Spleen (tissue), 11 donors: Measurements from ENCODE around the gene RASEF. TPM values are rescaled to one million over a fixed set of nuclear protein-coding genes. Genes with fewer than 3 reads are reported as not detected.
"Not testable (repeated sequence)": the region's sequence is repeated elsewhere in the genome, so short reads cannot be mapped to it uniquely, and the experiment has no call there.

Experiments
- DNase-seq: peaks from one replicate; pipeline ENCODE4 v3.0.0-alpha.2; 2020
- H3K27ac ChIP-seq, 8 donors: fragments of 200-600 bp; sonication (generic) in 7 of 8; 1 replicate in 4 of 8; 2 replicates in 4 of 8; pipeline versions ENCODE4 v1.5.0 to v1.8.0; 2016 to 2021; ENCODE audit warnings: inconsistent platforms in 4 of 8, mild to moderate bottlenecking in 4 of 8, moderate library complexity in 1 of 8
- H3K27me3 ChIP-seq, 7 donors: fragments of 200-600 bp; sonication (generic) in 6 of 7; replicated peaks in 1 of 7; 1 replicate in 4 of 7; 2 replicates in 3 of 7; pipeline versions ENCODE4 v1.5.0 to v1.8.0; 2016 to 2021; ENCODE audit warnings: inconsistent platforms in 3 of 7, mild to moderate bottlenecking in 1 of 7
- H3K36me3 ChIP-seq, 6 donors: fragments of 200-600 bp; sonication (generic) in 5 of 6; 1 replicate in 4 of 6; 2 replicates in 2 of 6; pipeline versions ENCODE4 v1.5.0 to v1.8.0; 2016 to 2021; ENCODE audit warnings: inconsistent platforms in 2 of 6
- H3K4me1 ChIP-seq, 6 donors: fragments of 200-600 bp; sonication (generic) in 5 of 6; 1 replicate in 3 of 6; 2 replicates in 3 of 6; pipeline versions ENCODE4 v1.5.0 to v1.8.0; 2016 to 2021; ENCODE audit warnings: inconsistent platforms in 3 of 6
- H3K4me3 ChIP-seq, 8 donors: fragments of 200-600 bp; sonication (generic) in 7 of 8; 1 replicate in 4 of 8; 2 replicates in 4 of 8; pipeline versions ENCODE4 v1.5.0 to v1.8.0; 2016 to 2021; ENCODE audit warnings: inconsistent platforms in 4 of 8, mild to moderate bottlenecking in 4 of 8, moderate library complexity in 2 of 8
- H3K9me3 ChIP-seq, 8 donors: fragments of 200-600 bp; sonication (generic) in 7 of 8; 1 replicate in 4 of 8; 2 replicates in 4 of 8; pipeline versions ENCODE4 v1.5.0 to v1.8.0; 2016 to 2021; ENCODE audit warnings: inconsistent platforms in 4 of 8
- CTCF ChIP-seq, 11 experiments: fragments of 200-600 bp in 7 of 11; fragments of 450-650 bp in 4 of 11; sonication (generic) in 4 of 11; IDR thresholded peaks in 8 of 11; conservative IDR thresholded peaks in 3 of 11; 1 replicate in 7 of 11; 2 replicates in 4 of 11; pipeline versions ENCODE4 v1.4.0 to v1.8.0; 2016 to 2021; ENCODE audit warnings: antibody characterized with exemption in 11 of 11, inconsistent platforms in 4 of 11, mild to moderate bottlenecking in 1 of 11
- POLR2A ChIP-seq, 3 donors: fragments of 450-650 bp; IDR thresholded peaks; one replicate each; pipeline ENCODE4 v1.5.1; 2017; ENCODE audit warnings: antibody characterized with exemption in 3 of 3, mild to moderate bottlenecking in 1 of 3
- POLR2AphosphoS5 ChIP-seq, 3 donors: sonication (generic); formaldehyde crosslinking; IDR thresholded peaks; one replicate each; pipeline ENCODE4 v1.5.1; 2017; ENCODE audit warnings: antibody characterized with exemption in 3 of 3
- WGBS, 5 donors: extraction: QIAGEN DNeasy Blood & Tissue Kit in 3 of 5; methylation state at CpG; one replicate each; pipeline versions ENCODE4 v1.1.5 to v1.1.7; 2013 to 2018; 5-methylcytosine and 5-hydroxymethylcytosine counted together
- intact Hi-C: fragments of 100-400 bp; cut with DNase I; formaldehyde crosslinking; loops from one replicate; pipeline ENCODE4 v1.15.0; 2023; ENCODE audit warnings: low total_unique reads
- polyA plus RNA-seq, 3 donors: library from polyadenylated mRNA; stranded (reverse); fragments of 200-250 nt; gene quantifications; one replicate each; pipeline ENCODE4 v1.2.1, GENCODE V29; 2013
- total RNA-seq, 7 donors: library from RNA; depleted of rRNA in 3 of 7; stranded (reverse); fragments of >200 nt in 3 of 7; fragmentation: NEBNext Ultra II Directional in 4 of 7; extraction: Animal tissue kit (Norgen Biotek cat#: 25700) in 4 of 7; gene quantifications; one replicate each; pipeline versions ENCODE4 v1.1.0 to v1.2.1, GENCODE V29; 2016 to 2021
- donor health status: healthy with polysubstance abuse.
- donor health status: DM: no; HTN: no; CAD: no; lungs with moderate emphysema.
- donor health status: DM: no; HTN: no; CAD: no.
- donor health status: Bipolar disorder and iron deficiency.
- donor health status: healthy.
- donor health status: DM: no; HTN: no; CAD: no.
- donor health status: DM: yes; HTN: yes; CAD: no.

The RASEF gene
- total and polyA plus RNA-seq, 10 donors = 0.04 to 0.72 (median 0.21) TPM

GRCh38 chr9:83081010-83081409 is 18.1 kb upstream of the RASEF start:
- Histone ChIP-seq H3K27ac (no peak overlapping the region), H3K4me1 (no peaks in the 10 kb centered on the region), H3K4me3 (no peak overlapping the region), H3K27me3 (no peaks in the 10 kb centered on the region), H3K9me3 (no peaks in the 10 kb centered on the region), H3K36me3 (no peaks in the 10 kb centered on the region)
- WGBS, 5 donors = 73 to 88% (median 77%) methylated on average over 3 of the region's 3 CpGs
- intact Hi-C loops = no loop called here
- TF ChIP-seq CTCF (IDR thresholded peaks at IDR 0.05 in 8 of 11, conservative IDR thresholded peaks at IDR 0.05 in 3 of 11) (no peak), POLR2AphosphoS5 (IDR thresholded peaks at IDR 0.05) (no peak)
- no peak for DNase-seq

- H3K27ac ChIP-seq, H3K36me3 ChIP-seq, intact Hi-C loops, DNase-seq, H3K27me3 ChIP-seq, H3K9me3 ChIP-seq, H3K4me3 ChIP-seq, H3K4me1 ChIP-seq: not testable (repeated sequence)
- 87 to 95% (median 92%) methylated on average over 7 of the region's 7 CpGs for WGBS, 5 donors
These were observed 13.0 kb upstream of the RASEF start for GRCh38 chr9:83075932-83076331.

GRCh38 chr9:83072498-83072897 is 9.6 kb upstream of the RASEF start:
- H3K9me3 ChIP-seq, DNase-seq, H3K36me3 ChIP-seq, H3K27me3 ChIP-seq, H3K4me1 ChIP-seq, H3K27ac ChIP-seq, intact Hi-C loops, H3K4me3 ChIP-seq: not testable (repeated sequence)

GRCh38 chr9:83071626-83072025 is 8.7 kb upstream of the RASEF start:
- H3K27me3 ChIP-seq = peaks cover 0 to 13% (median 0%) of the 10 kb centered on the region in 7 donors
- no peak overlapping the region for H3K4me3 ChIP-seq
- H3K36me3 ChIP-seq = no peaks in the 10 kb centered on the region
- 62 to 76% (median 70%) methylated on average over 2 of the region's 2 CpGs for WGBS, 5 donors
- intact Hi-C loops = no loop called here
- no peaks in the 10 kb centered on the region for H3K9me3 ChIP-seq
- H3K4me1 ChIP-seq = no peaks in the 10 kb centered on the region
- no peak for DNase-seq
- H3K27ac ChIP-seq = no peak overlapping the region
- TF ChIP-seq POLR2A (IDR thresholded peaks at IDR 0.05) (no peak), CTCF (IDR thresholded peaks at IDR 0.05 in 8 of 11, conservative IDR thresholded peaks at IDR 0.05 in 3 of 11) (no peak), POLR2AphosphoS5 (IDR thresholded peaks at IDR 0.05) (no peak)

GRCh38 chr9:83070261-83070660 is 7.3 kb upstream of the RASEF start:
- no peak for DNase-seq
- no peak overlapping the region for H3K27ac ChIP-seq

More at GRCh38 chr9:83070261-83070660, 7.3 kb upstream of the RASEF start:
- intact Hi-C loops = no loop called here
- Histone ChIP-seq H3K9me3 (no peaks in the 10 kb centered on the region), H3K4me1 (no peaks in the 10 kb centered on the region), H3K36me3 (no peaks in the 10 kb centered on the region), H3K4me3 (no peak overlapping the region), H3K27me3 (peaks cover 0 to 21% (median 3%) of the 10 kb centered on the region in 7 donors)
- TF ChIP-seq POLR2A (IDR thresholded peaks at IDR 0.05) = no peak
- no peak for TF ChIP-seq POLR2AphosphoS5 (IDR thresholded peaks at IDR 0.05)
- no peak for TF ChIP-seq CTCF (IDR thresholded peaks at IDR 0.05 in 8 of 11, conservative IDR thresholded peaks at IDR 0.05 in 3 of 11)
